Measurements from ENCODE around the gene EPHA6. TPM values are rescaled to one million over a fixed set of nuclear protein-coding genes. Genes with fewer than 3 reads are reported as not detected.

EPHA6 gene
- total and polyA plus RNA-seq, 9 of the 15 experiments (the other 6 are each of a cell fraction or from before 2014, with no cell fraction given): not detected

DNA sequence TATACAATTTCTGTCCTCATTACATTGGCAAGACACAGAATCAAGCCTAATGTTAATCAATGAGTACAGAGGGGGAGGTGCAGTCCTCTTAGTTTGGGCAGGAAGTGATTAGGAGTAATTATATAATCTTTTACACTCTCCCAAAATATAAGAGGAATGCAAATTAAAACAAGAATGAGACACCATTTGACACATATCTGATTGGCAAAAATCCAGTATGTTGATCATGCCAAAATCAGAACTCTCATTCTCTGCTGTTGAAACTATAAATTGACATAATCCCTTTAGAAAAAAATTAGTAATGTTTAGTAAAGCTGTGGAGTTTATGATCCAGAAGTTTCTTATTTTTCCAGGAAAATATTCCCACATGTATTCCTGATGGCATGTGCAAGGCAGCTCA lies 373.4 kb downstream of the EPHA6 start:
- intact Hi-C loops (cut with micrococcal nuclease): no loop called here
- DNase-seq (ENCODE audit: extremely low read depth in 1 of 4, low spot score in 3 of 4): no peak
- Histone ChIP-seq H3K27ac (ENCODE audit: extremely low read depth, low read depth, low read length) (no peak overlapping the region), H3K9me1 (ENCODE audit: control insufficient read depth, insufficient read depth, low read length) (no peaks in the 10 kb centered on the region), H2AFZ (ENCODE audit: low read depth, low read length) (no peak overlapping the region), H3K4me3 (no peak overlapping the region), H3K79me2 (ENCODE audit: control insufficient read depth, insufficient read depth, low read length) (no peaks in the 10 kb centered on the region), H3K9me3 (replicated peaks; ENCODE audit: control insufficient read depth, insufficient read depth, low read depth, low read length) (no peaks in the 10 kb centered on the region), H3K27me3 (ENCODE audit: control insufficient read depth in 2 of 2, insufficient read depth in 2 of 2, low read length in 2 of 2) (no peaks in the 10 kb centered on the region), H3K4me2 (ENCODE audit: insufficient read depth, low read length) (no peak overlapping the region), H3K4me1 (replicated peaks in 1 of 2; ENCODE audit: control insufficient read depth in 2 of 2, insufficient read depth in 2 of 2, low read length in 2 of 2) (no peaks in the 10 kb centered on the region), H3K9ac (ENCODE audit: insufficient read depth in 1 of 2, low read depth in 2 of 2, low read length in 2 of 2) (no peak overlapping the region), H3K36me3 (ENCODE audit: control insufficient read depth, insufficient read depth, low read length) (no peaks in the 10 kb centered on the region), H4K20me1 (replicated peaks; ENCODE audit: control insufficient read depth, insufficient read depth, low read length) (no peaks in the 10 kb centered on the region)
- TF ChIP-seq CREB5 (CRISPR knock-in tag; IDR thresholded peaks at IDR 0.05): no peak
- no peak for TF ChIP-seq ZNF766 (CRISPR knock-in tag; conservative IDR thresholded peaks at IDR 0.05)
- TF ChIP-seq GMEB1 (CRISPR knock-in tag; IDR thresholded peaks at IDR 0.05): no peak
- TF ChIP-seq, protein P1, sequence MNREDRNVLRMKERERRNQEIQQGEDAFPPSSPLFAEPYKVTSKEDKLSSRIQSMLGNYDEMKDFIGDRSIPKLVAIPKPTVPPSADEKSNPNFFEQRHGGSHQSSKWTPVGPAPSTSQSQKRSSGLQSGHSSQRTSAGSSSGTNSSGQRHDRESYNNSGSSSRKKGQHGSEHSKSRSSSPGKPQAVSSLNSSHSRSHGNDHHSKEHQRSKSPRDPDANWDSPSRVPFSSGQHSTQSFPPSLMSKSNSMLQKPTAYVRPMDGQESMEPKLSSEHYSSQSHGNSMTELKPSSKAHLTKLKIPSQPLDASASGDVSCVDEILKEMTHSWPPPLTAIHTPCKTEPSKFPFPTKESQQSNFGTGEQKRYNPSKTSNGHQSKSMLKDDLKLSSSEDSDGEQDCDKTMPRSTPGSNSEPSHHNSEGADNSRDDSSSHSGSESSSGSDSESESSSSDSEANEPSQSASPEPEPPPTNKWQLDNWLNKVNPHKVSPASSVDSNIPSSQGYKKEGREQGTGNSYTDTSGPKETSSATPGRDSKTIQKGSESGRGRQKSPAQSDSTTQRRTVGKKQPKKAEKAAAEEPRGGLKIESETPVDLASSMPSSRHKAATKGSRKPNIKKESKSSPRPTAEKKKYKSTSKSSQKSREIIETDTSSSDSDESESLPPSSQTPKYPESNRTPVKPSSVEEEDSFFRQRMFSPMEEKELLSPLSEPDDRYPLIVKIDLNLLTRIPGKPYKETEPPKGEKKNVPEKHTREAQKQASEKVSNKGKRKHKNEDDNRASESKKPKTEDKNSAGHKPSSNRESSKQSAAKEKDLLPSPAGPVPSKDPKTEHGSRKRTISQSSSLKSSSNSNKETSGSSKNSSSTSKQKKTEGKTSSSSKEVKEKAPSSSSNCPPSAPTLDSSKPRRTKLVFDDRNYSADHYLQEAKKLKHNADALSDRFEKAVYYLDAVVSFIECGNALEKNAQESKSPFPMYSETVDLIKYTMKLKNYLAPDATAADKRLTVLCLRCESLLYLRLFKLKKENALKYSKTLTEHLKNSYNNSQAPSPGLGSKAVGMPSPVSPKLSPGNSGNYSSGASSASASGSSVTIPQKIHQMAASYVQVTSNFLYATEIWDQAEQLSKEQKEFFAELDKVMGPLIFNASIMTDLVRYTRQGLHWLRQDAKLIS (CRISPR knock-in tag; IDR thresholded peaks at IDR 0.05): no peak
- TF ChIP-seq, protein P2, sequence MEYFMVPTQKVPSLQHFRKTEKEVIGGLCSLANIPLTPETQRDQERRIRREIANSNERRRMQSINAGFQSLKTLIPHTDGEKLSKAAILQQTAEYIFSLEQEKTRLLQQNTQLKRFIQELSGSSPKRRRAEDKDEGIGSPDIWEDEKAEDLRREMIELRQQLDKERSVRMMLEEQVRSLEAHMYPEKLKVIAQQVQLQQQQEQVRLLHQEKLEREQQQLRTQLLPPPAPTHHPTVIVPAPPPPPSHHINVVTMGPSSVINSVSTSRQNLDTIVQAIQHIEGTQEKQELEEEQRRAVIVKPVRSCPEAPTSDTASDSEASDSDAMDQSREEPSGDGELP (CRISPR knock-in tag; IDR thresholded peaks at IDR 0.05; ENCODE audit: borderline replicate concordance): no peak
- TF ChIP-seq FOXJ3 (CRISPR knock-in tag; IDR thresholded peaks at IDR 0.05): no peak
- TF ChIP-seq MAX (CRISPR knock-in tag; IDR thresholded peaks at IDR 0.05): no peak
- no peak for TF ChIP-seq ZNF174 (CRISPR knock-in tag; IDR thresholded peaks at IDR 0.05)
- TF ChIP-seq NR3C1 (CRISPR knock-in tag; IDR thresholded peaks at IDR 0.05): no peak
- no peak for TF ChIP-seq ZKSCAN3 (CRISPR knock-in tag; IDR thresholded peaks at IDR 0.05)
- TF ChIP-seq IRF2 (CRISPR knock-in tag; IDR thresholded peaks at IDR 0.05): no peak
- no peak for TF ChIP-seq MTF1 (CRISPR knock-in tag; IDR thresholded peaks at IDR 0.05; ENCODE audit: borderline replicate concordance)
- TF ChIP-seq ZNF408 (CRISPR knock-in tag; IDR thresholded peaks at IDR 0.05; ENCODE audit: low read depth): no peak
- in situ Hi-C loops (cut with MboI): no loop called here
- ChIA-PET CTCF (ENCODE audit: low intra/inter-chr PET ratio) (no interaction called here), POLR2A (no interaction called here)
- ATAC-seq: no peak
- FAIRE-seq: no peak
- BruUV-seq (replicated peaks): no TSS peak

All from K562 (cell line).